GM21526 (cell line): Measurements from ENCODE around the gene SEPTIN5.
"Not testable (repeated sequence)": the region's sequence is repeated elsewhere in the genome, so short reads cannot be mapped to it uniquely, and the experiment has no call there.

Source experiments
- ATAC-seq: cut with Tn5 transposase; IDR thresholded peaks from one replicate; pipeline ENCODE4 v1.9.1; 2021; ENCODE audit warnings: moderate library complexity; ENCODE audit not compliant: unreplicated experiment, low FRiP score

SEPTIN5 gene

GRCh38 chr22:19719050-19719482 lies 4.8 kb downstream of the SEPTIN5 start:
- ATAC-seq, result no peak

- ATAC-seq, result no peak
These were observed 5.3 kb downstream of the SEPTIN5 start for GRCh38 chr22:19719488-19720021.

DNA sequence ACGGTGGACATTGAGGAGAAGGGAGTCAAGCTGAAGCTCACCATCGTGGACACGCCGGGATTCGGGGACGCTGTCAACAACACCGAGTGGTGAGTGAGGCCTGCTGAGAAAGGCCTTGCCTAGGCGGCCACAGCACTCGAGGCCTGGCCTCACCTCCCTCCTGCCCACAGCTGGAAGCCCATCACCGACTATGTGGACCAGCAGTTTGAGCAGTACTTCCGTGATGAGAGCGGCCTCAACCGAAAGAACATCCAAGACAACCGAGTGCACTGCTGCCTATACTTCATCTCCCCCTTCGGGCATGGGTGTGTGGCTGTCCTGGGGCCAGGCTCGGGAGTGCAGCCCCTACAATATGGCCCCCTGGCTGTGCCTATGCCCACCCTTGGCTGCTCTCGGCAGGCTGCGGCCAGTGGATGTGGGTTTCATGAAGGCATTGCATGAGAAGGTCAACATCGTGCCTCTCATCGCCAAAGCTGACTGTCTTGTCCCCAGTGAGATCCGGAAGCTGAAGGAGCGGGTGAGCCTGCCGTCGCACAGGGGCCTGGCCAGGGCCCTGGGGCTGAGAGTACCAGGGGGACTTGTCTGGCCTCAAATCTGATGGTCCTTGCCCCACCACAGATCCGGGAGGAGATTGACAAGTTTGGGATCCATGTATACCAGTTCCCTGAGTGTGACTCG lies 6.0 kb downstream of the SEPTIN5 start:
- no peak for ATAC-seq

DNA sequence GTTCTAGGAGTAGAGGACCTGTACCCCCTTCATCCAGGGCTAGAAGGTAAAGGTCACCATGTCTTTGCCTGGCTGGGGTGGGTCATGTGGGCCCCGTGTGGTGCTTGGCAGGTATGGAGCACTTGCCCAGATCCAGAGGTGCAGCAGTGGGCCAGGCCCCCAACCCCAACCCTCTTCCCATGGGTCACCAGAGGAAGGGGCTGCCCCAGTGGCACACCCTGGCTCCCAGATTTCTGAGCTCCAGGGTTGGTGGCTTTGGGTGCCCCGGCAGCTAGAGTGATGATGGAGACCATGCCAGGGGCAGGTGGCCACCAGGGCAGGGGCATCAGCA lies 6.7 kb downstream of the SEPTIN5 start:
- no peak for ATAC-seq

- ATAC-seq, result no peak
These were observed 7.3 kb downstream of the SEPTIN5 start for GRCh38 chr22:19721330-19722177.

GRCh38 chr22:19722178-19722981 lies 8.1 kb downstream of the SEPTIN5 start:
- no peak for ATAC-seq

DNA sequence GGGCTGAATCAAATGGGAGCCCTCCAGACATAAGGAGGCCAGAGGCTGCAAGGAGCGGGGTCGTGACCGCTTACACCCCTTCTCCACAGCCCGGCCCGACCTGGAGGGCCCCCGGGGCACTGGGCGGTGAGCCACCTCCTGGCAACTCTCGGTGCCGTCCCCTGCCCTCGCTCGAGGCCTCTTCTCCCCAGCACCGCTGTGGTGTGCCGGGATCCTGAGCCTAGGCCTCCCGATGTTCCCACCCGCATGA lies 8.6 kb downstream of the SEPTIN5 start:
- no peak for ATAC-seq

DNA sequence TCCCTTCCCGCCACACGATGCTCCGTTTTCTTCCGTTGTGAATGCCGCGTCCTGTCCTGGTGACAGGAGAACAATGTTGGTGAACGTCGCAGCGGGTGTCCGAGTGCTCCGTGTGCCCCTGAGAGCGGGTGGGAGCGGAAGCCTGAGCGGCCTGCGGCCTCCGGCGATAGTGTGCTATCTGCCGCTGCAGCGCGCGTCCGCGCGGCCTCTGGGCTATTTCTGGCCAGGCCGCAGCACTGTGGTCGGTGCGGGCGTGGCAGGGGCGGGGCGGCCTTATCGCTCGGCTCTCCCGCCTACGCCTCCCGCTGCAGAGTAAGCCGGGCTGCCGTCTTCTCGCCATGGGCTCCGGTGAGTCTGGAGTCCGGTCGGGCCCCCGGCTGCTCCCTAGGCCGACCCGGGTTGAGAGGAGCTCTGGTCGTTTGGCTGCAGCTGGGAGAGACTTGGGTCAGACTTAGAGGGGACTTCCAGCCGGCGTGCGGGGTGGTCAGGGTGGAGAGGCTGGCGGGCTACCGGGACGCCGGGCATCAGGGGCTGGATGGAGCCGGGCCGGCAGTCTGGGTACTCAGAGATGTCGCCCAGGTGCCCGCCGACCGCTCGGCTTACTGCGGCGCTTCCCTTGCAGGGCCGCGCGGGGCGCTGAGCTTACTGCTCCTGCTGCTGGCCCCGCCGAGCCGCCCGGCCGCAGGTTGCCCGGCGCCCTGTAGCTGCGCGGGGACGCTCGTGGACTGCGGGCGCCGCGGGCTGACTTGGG lies 9.1 kb downstream of the SEPTIN5 start, which contains the start of gene GP1BB:
Gene GP1BB, plus strand, starts transcription at position 308 of the 751 bp plus-strand sequence. Its CDS starts 31 bp downstream, at position 339.
- no peak for ATAC-seq

DNA sequence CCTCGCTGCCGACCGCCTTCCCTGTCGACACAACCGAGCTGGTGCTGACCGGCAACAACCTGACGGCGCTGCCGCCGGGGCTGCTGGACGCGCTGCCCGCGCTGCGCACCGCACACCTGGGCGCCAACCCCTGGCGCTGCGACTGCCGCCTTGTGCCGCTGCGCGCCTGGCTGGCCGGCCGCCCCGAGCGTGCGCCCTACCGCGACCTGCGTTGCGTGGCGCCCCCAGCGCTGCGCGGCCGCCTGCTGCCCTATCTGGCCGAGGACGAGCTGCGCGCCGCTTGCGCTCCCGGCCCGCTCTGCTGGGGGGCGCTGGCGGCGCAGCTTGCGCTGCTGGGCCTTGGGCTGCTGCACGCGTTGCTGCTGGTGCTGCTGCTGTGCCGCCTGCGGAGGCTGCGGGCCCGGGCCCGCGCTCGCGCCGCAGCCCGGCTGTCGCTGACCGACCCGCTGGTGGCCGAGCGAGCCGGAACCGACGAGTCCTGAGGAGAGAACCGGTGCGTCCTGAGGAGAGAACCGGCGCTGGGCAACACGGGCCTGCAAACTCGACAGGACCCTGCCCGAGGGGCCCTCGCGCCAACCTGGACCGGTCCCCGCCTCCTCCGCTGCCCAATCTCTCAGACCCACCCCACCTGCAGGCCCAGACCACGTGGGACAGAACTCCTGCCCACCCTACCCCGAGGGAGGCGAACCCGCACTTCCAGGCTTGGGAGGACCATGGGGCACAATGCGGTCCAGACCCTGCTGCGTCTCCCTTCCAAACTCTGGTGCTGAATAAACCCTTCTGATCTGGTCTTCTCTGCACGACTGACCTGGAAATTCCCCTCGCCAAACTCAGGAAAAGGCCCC lies 9.9 kb downstream of the SEPTIN5 start:
- ATAC-seq, result no peak

DNA sequence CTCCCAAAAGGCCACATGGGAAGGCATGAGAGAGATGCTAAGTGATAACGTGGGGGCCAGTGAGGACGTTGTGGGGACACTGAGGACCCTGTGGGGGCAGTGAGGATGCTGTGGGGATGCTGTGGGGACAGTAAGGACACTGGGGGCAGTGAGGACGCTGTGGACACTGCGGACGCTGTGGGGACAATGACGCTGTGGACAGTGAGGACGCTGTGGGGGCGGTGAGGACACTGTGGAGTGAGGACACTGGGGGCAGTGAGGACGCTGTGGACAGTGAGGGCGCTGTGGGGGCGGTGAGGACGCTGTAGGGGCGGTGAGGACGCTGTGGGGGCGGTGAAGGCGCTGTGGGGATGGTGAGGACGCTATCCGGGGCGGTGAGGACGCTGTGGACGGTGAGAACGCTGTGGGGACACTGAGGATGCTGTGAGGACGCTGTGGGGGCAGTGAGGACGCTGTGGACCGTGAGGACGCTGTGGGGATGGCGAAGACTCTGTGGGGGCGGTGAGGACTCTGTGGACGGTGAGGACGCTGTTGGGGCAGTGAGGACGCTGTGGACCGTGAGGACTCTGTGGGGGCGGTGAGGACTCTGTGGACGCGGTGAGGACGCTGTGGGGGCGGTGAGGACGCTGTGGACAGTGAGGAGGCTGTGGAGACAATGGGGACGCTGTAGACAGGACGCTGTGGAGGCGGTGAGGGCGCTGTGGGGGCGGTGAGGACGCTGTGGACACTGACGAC lies 10.8 kb downstream of the SEPTIN5 start:
- no peak for ATAC-seq

DNA sequence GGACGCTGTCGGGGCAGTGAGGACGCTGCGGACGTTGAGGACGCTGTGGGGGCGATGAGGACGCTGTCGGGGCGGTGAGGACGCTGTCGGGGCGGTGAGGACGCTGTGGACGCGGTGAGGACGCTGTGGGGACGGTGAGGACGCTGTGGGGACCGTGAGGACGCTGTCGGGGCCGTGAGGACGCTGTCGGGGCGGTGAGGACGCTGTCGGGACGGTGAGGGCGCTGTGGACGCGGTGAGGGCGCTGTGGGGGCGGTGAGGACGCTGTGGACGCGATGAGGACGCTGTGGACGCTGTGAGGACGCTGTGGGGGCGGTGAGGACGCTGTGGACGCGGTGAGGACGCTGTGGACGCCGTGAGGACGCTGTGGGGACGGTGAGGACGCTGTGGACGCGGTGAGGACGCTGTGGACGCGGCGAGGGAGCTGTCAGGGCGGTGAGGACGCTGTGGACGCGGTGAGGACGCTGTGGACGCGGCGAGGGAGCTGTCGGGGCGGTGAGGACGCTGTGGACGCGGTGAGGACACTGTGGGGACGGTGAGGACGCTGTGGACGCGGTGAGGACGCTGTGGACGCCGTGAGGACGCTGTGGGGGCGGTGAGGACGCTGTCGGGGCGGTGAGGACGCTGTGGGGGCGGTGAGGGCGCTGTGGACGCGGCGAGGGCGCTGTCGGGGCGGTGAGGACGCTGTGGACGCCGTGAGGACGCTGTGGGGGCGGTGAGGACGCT lies 11.9 kb downstream of the SEPTIN5 start:
- not testable (repeated sequence) for ATAC-seq

- ATAC-seq, result no peak
These were observed 13.2 kb downstream of the SEPTIN5 start for GRCh38 chr22:19727310-19728150.

GRCh38 chr22:19728271-19728670 lies 14.0 kb downstream of the SEPTIN5 start:
- ATAC-seq, result no peak

DNA sequence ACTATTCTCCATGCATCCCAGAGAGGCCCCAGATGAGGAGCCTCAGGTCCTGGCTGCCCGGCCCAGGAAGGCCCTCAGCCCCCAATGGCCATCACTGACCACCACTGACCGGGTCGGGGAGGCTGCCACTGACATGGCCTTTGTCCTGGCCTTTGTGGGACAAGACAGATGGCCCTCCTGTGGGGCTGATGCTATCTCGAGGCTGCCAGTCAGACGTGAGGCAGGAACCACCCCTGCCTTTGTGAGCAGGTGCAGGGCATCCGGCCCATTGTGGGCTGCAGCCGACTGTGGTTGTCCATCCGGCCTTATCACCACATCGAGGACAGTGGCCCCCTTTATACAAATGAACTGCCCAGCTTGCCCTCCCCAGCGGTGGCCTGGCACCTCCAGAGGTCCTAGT lies 14.5 kb downstream of the SEPTIN5 start:
- ATAC-seq, result no peak

- no peak for ATAC-seq
These were observed 15.2 kb downstream of the SEPTIN5 start for GRCh38 chr22:19729507-19729906.

DNA sequence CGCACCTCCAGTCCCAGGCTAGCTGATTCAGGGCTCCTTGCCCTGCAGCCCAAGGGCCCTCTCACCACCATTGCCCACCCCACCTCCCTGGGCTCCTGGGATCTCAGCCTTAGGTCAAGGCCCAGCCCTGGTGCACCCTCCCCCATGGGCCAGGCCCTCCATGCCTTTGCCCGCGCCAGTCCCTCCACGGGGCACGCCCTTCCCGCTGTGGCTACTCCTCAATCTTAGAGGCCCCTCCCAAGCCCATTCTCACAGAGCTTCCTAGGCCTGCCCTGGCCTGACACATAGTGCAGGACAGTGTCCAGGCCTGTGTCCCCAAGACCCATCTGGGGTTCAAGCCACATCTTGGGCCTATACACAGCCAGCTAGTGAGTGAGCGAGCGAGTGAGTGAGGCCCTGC lies 15.9 kb downstream of the SEPTIN5 start:
- no peak for ATAC-seq

- no peak for ATAC-seq
These were observed 16.5 kb downstream of the SEPTIN5 start for GRCh38 chr22:19730655-19731360.
